DMS53 (cell line): ENCODE results near the gene HS2ST1.
A peak's percentile ranks its signal among the peaks of the same experiment; 100 is the strongest.

Experiments used
- DNase-seq: peaks from one replicate; lab custom pipeline; 2025; lab: John Stamatoyannopoulos, UW

The HS2ST1 gene

GRCh38 chr1:87140831-87141540 is 226.6 kb downstream of the HS2ST1 start:
- peak; percentile 28 for DNase-seq

- peak; percentile 86 for DNase-seq
Measured at GRCh38 chr1:87141556-87141955, 227.1 kb downstream of the HS2ST1 start.

GRCh38 chr1:87143413-87144135 is 229.1 kb downstream of the HS2ST1 start:
- no peak for DNase-seq

- no peak for DNase-seq
Measured at GRCh38 chr1:87144316-87144895, 230.0 kb downstream of the HS2ST1 start.

GRCh38 chr1:87144981-87145380 is 230.5 kb downstream of the HS2ST1 start:
- DNase-seq = no peak

GRCh38 chr1:87146538-87146937 is 232.1 kb downstream of the HS2ST1 start:
- DNase-seq = no peak

- DNase-seq = no peak
Measured at GRCh38 chr1:87146986-87147385, 232.6 kb downstream of the HS2ST1 start.

GRCh38 chr1:87147851-87148250 is 233.4 kb downstream of the HS2ST1 start:
- peak; percentile 27 for DNase-seq

- DNase-seq = no peak
Measured at GRCh38 chr1:87148661-87149060, 234.2 kb downstream of the HS2ST1 start.

- DNase-seq = no peak
Measured at GRCh38 chr1:87149241-87150041, 235.0 kb downstream of the HS2ST1 start.

- DNase-seq = no peak
Measured at GRCh38 chr1:87150143-87150542, 235.7 kb downstream of the HS2ST1 start.

GRCh38 chr1:87151500-87152421 is 237.3 kb downstream of the HS2ST1 start:
- peak; percentile 82 for DNase-seq

- no peak for DNase-seq
Measured at GRCh38 chr1:87154384-87154783, 239.9 kb downstream of the HS2ST1 start.

GRCh38 chr1:87155170-87155569 is 240.7 kb downstream of the HS2ST1 start:
- DNase-seq = no peak

GRCh38 chr1:87155648-87156047 is 241.2 kb downstream of the HS2ST1 start:
- DNase-seq = no peak

- DNase-seq = no peak
Measured at GRCh38 chr1:87156124-87156523, 241.7 kb downstream of the HS2ST1 start.

- DNase-seq = no peak
Measured at GRCh38 chr1:87159378-87159915, 245.0 kb downstream of the HS2ST1 start.
